ENCODE results near the gene AMH.

AMH gene

DNA sequence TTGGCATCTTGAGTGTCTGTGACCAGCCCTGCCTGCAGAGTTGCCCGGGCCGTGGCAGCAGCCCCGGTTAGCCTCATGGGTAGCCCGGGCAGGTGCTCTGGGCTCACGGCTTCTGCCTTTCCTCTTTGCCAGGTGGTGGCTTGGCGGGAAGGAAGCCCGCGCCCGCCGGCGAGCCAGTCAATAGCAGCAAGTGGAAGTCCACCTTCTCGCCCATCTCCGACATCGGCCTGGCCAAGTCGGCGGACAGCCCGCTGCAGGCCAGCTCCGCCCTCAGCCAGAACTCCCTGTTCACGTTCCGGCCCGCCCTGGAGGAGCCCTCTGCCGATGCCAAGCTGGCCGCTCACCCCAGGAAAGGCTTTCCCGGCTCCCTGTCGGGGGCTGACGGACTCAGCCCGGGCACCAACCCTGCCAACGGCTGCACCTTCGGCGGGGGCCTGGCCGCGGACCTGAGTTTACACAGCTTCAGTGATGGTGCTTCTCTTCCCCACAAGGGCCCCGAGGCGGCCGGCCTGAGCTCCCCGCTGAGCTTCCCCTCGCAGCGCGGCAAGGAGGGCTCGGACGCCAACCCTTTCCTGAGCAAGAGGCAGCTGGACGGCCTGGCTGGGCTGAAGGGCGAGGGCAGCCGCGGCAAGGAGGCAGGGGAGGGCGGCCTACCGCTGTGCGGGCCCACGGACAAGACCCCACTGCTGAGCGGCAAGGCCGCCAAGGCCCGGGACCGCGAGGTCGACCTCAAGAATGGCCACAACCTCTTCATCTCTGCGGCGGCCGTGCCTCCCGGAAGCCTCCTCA is 22.9 kb upstream of the AMH start:
- H3K27me3 ChIP-seq (replicated peaks in 2 of 5; ENCODE audit: control insufficient read depth in 4 of 5, insufficient read depth in 5 of 5, low read length in 4 of 5): no peaks in the 10 kb centered on the region
- no peak overlapping the region for H3K27ac ChIP-seq (ENCODE audit: insufficient read depth in 1 of 2, low read depth in 1 of 2, low read length in 2 of 2, poor library complexity in 1 of 2, severe bottlenecking in 2 of 2)
- no peaks in the 10 kb centered on the region for H3K9me3 ChIP-seq (ENCODE audit: control extremely low read depth in 1 of 5, control insufficient read depth in 4 of 5, insufficient read depth in 2 of 5, low read depth in 1 of 5, low read length in 4 of 5)
- peaks cover 13 to 94% (median 68%) of the 10 kb centered on the region in 4 experiments for H3K36me3 ChIP-seq (ENCODE audit: control insufficient read depth in 4 of 4, insufficient read depth in 4 of 4, low read length in 3 of 4)
- no peak for DNase-seq
- ChIA-PET POLR2A (interaction anchor here (0.5 kb wide), 1 partner anchor 66 kb away, joined by 3 read pairs; no protein-coding TSS in a partner anchor), CTCF (interaction anchor here (1.1 kb wide), 1 partner anchor 13 kb away, joined by 3 read pairs; no protein-coding TSS in a partner anchor)
- 95% methylated on average over 53 of the region's 59 CpGs for WGBS (ENCODE audit: insufficient coverage)
- no peaks in the 10 kb centered on the region for H3K4me1 ChIP-seq (ENCODE audit: control extremely low read depth in 1 of 4, control insufficient read depth in 4 of 4, insufficient read depth in 4 of 4, low read length in 3 of 4)
- H3K4me3 ChIP-seq (ENCODE audit: control insufficient read depth in 1 of 7, extremely low read depth in 1 of 7, insufficient read depth in 4 of 7, low read depth in 2 of 7, low read length in 6 of 7): no peak overlapping the region

DNA sequence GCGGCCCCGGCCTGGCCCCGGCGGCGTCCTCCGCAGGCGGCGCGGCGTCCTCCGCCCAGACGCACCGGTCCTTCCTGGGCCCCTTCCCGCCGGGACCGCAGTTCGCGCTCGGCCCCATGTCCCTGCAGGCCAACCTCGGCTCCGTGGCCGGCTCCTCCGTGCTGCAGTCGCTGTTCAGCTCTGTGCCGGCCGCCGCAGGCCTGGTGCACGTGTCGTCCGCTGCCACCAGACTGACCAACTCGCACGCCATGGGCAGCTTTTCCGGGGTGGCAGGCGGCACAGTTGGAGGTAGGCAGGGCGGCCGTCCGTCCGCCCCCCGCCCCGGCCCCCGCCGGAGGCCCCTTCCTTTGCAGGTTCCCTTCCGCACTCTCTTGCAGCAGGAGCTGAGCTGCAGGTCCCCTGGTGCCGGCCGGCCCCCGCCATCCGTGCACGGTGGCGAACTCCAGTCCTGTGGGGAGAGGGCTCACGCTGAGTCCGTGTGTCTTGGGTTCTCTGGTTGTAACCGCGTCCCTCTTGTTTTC is 22.2 kb upstream of the AMH start:
- H3K4me1 ChIP-seq (ENCODE audit: control extremely low read depth in 1 of 4, control insufficient read depth in 4 of 4, insufficient read depth in 4 of 4, low read length in 3 of 4): no peaks in the 10 kb centered on the region
- no peak for DNase-seq
- H3K27me3 ChIP-seq (replicated peaks in 2 of 5; ENCODE audit: control insufficient read depth in 4 of 5, insufficient read depth in 5 of 5, low read length in 4 of 5): no peaks in the 10 kb centered on the region
- H3K36me3 ChIP-seq (ENCODE audit: control insufficient read depth in 4 of 4, insufficient read depth in 4 of 4, low read length in 3 of 4): peaks cover 13 to 94% (median 71%) of the 10 kb centered on the region in 4 experiments
- no peak overlapping the region for H3K27ac ChIP-seq (ENCODE audit: insufficient read depth in 1 of 2, low read depth in 1 of 2, low read length in 2 of 2, poor library complexity in 1 of 2, severe bottlenecking in 2 of 2)
- WGBS (ENCODE audit: insufficient coverage): 98% methylated on average over 43 of the region's 53 CpGs
- ChIA-PET POLR2A (interaction anchor here (0.5 kb wide), 1 partner anchor 67 kb away, joined by 3 read pairs; no protein-coding TSS in a partner anchor), CTCF (interaction anchor here (1.1 to 1.4 kb wide), 2 partner anchors 11 to 13 kb away, joined by 3 read pairs; no protein-coding TSS in a partner anchor)
- no peaks in the 10 kb centered on the region for H3K9me3 ChIP-seq (ENCODE audit: control extremely low read depth in 1 of 5, control insufficient read depth in 4 of 5, insufficient read depth in 2 of 5, low read depth in 1 of 5, low read length in 4 of 5)
- no peak overlapping the region for H3K4me3 ChIP-seq (ENCODE audit: control insufficient read depth in 1 of 7, extremely low read depth in 1 of 7, insufficient read depth in 4 of 7, low read depth in 2 of 7, low read length in 6 of 7)

DNA sequence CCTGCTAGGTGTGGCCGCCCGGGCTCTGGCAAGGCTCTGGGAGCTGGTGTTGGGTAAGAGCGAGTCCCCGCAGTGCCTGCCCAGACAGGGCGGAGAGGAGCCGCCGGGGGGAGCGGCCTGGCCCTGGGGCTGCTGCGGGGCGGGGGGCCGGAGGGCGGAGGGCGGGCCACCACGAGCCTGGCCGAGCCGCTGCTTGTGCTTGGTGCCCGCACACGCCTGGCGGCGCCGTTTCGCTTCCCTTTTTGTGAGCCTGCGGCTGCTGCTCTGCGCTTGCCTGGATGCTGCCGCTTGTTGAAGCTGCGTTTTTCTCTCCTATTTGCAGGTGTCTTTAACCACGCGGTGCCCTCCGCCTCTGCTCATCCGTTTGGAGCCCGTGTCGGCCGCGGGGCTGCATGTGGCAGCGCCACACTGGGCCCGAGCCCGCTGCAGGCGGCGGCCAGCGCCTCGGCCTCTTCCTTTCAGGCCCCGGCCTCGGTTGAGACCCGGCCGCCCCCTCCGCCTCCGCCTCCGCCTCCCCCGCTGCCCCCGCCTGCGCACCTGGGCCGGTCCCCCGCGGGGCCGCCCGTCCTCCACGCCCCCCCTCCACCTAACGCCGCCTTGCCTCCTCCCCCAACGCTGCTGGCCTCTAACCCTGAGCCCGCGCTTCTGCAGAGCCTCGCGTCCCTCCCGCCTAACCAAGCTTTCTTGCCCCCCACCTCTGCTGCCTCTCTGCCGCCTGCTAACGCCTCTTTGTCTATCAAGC is 21.5 kb upstream of the AMH start:
- peaks cover 11 to 94% (median 68%) of the 10 kb centered on the region in 4 experiments for H3K36me3 ChIP-seq (ENCODE audit: control insufficient read depth in 4 of 4, insufficient read depth in 4 of 4, low read length in 3 of 4)
- ChIA-PET CTCF (interaction anchor here (1.1 to 1.4 kb wide), 2 partner anchors 11 to 14 kb away, joined by 3 read pairs; no protein-coding TSS in a partner anchor), POLR2A (no interaction called here)
- WGBS (ENCODE audit: insufficient coverage): 96% methylated on average over 42 of the region's 67 CpGs
- no peaks in the 10 kb centered on the region for H3K27me3 ChIP-seq (replicated peaks in 2 of 5; ENCODE audit: control insufficient read depth in 4 of 5, insufficient read depth in 5 of 5, low read length in 4 of 5)
- H3K4me3 ChIP-seq (ENCODE audit: control insufficient read depth in 1 of 7, extremely low read depth in 1 of 7, insufficient read depth in 4 of 7, low read depth in 2 of 7, low read length in 6 of 7): no peak overlapping the region
- no peaks in the 10 kb centered on the region for H3K9me3 ChIP-seq (ENCODE audit: control extremely low read depth in 1 of 5, control insufficient read depth in 4 of 5, insufficient read depth in 2 of 5, low read depth in 1 of 5, low read length in 4 of 5)
- no peak overlapping the region for H3K27ac ChIP-seq (ENCODE audit: insufficient read depth in 1 of 2, low read depth in 1 of 2, low read length in 2 of 2, poor library complexity in 1 of 2, severe bottlenecking in 2 of 2)
- no peaks in the 10 kb centered on the region for H3K4me1 ChIP-seq (ENCODE audit: control extremely low read depth in 1 of 4, control insufficient read depth in 4 of 4, insufficient read depth in 4 of 4, low read length in 3 of 4)
- DNase-seq: no peak

DNA sequence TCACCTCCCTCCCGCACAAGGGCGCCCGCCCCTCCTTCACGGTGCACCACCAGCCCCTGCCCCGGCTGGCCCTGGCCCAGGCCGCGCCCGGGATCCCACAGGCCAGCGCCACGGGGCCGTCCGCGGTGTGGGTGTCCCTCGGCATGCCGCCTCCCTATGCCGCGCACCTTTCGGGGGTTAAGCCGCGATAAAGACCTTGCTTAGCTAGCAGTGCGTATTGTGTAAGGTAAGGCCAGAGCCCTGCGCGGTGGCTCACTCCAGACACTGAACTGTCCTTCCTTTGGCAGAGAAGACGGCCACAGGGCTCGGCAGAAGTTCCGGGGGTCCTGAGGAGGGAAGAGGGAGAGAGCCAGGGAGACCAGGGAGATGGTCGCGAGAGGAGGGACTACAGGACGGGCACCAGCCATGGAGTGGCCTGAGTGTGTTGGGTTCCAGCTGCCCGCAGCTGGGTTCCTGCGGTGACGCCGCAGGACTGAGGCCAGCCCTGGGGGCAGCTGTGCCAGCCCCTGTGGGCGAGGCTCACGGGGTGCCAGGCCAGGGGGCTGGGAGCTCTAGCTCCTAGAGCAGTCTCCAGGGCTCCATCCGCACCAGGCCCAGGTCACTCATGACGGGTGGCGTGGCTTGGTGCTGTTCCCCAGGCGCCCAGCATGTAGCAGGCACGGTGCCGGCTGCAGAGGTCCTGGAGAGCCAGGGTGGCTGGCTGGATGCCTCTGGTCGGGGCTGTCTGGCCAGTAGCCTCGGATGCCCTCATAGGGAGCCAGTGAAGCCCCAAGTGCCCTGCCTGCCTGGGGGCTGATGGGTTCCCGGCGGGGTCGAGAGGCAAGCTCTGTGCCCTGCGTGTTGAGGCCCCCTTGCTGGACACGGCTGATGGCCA is 20.7 kb upstream of the AMH start:
- Histone ChIP-seq H3K9me3 (ENCODE audit: control extremely low read depth in 1 of 5, control insufficient read depth in 4 of 5, insufficient read depth in 2 of 5, low read depth in 1 of 5, low read length in 4 of 5) (no peaks in the 10 kb centered on the region), H3K4me1 (ENCODE audit: control extremely low read depth in 1 of 4, control insufficient read depth in 4 of 4, insufficient read depth in 4 of 4, low read length in 3 of 4) (no peaks in the 10 kb centered on the region), H3K4me3 (ENCODE audit: control insufficient read depth in 1 of 7, extremely low read depth in 1 of 7, insufficient read depth in 4 of 7, low read depth in 2 of 7, low read length in 6 of 7) (no peak overlapping the region), H3K27ac (ENCODE audit: insufficient read depth in 1 of 2, low read depth in 1 of 2, low read length in 2 of 2, poor library complexity in 1 of 2, severe bottlenecking in 2 of 2) (no peak overlapping the region), H3K36me3 (ENCODE audit: control insufficient read depth in 4 of 4, insufficient read depth in 4 of 4, low read length in 3 of 4) (peaks cover 9 to 96% (median 68%) of the 10 kb centered on the region in 4 experiments), H3K27me3 (replicated peaks in 2 of 5; ENCODE audit: control insufficient read depth in 4 of 5, insufficient read depth in 5 of 5, low read length in 4 of 5) (no peaks in the 10 kb centered on the region)
- POLR2A ChIA-PET: no interaction called here
- CTCF ChIA-PET: interaction anchor here (1.0 to 1.4 kb wide), 4 partner anchors 10 to 373 kb away, joined by 3 to 4 read pairs (median 3); no protein-coding TSS in a partner anchor
- DNase-seq: no peak
- 97% methylated on average over 43 of the region's 48 CpGs for WGBS (ENCODE audit: insufficient coverage)

DNA sequence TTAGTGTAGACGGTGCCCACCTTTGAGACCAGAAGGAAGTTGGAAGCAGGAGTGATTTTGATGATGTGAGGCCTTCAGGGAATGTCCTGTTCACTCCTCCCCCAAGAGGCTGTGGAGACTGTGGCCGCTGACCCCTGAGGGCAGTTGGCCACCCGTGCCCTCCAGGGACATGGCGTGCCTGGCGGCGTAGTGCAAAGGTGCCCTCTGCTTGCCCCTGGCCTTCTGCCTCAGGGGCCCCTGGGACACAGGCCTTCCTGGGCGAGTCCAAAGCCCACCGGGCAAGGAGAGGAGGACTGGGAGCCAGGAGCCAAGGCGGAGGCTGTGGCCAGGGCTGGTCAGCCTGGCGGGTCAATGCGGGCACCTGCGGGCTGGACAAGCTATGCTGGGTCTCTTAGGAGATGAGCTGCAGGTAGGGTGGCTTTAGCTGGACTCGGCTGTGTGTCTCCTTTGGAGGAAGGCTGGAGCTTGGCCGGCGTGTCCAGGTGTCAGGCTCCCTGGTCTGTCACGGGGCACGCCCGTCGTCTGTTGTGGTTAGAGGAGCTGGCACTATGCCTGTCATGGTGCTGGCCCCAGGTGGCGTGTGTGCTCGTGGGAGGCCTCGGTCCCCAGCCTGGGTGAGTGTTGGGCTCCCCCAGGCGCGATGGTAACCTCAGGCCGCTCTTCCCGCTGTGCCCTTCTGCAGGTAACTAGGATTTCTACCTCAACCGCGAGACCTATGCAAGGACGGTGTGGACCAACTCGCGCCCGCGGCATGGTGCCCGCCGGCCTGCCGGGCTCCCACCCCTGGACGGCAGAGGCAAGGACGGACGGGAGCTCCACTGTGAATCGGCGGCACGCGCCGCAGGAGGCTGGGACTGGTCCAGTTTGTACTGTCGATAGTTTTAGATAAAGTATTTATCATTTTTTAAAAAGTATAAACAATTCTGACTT is 19.8 kb upstream of the AMH start:
- H3K36me3 ChIP-seq (ENCODE audit: control insufficient read depth in 4 of 4, insufficient read depth in 4 of 4, low read length in 3 of 4): peaks cover 6 to 94% (median 71%) of the 10 kb centered on the region in 4 experiments
- WGBS (ENCODE audit: insufficient coverage): 91% methylated on average over 22 of the region's 45 CpGs

More for the DNA sequence above, 19.8 kb upstream of the AMH start:
- CTCF ChIA-PET: interaction anchor here (1.0 to 1.4 kb wide), 6 partner anchors 13 to 372 kb away, joined by 3 to 5 read pairs (median 3); no protein-coding TSS in a partner anchor
- no peak overlapping the region for H3K4me3 ChIP-seq (ENCODE audit: control insufficient read depth in 1 of 7, extremely low read depth in 1 of 7, insufficient read depth in 4 of 7, low read depth in 2 of 7, low read length in 6 of 7)
- no peaks in the 10 kb centered on the region for H3K27me3 ChIP-seq (replicated peaks in 2 of 5; ENCODE audit: control insufficient read depth in 4 of 5, insufficient read depth in 5 of 5, low read length in 4 of 5)
- POLR2A ChIA-PET: interaction anchor here (0.9 to 1.0 kb wide), 2 partner anchors 60 to 178 kb away, joined by 3 read pairs; no protein-coding TSS in a partner anchor
- no peak overlapping the region for H3K27ac ChIP-seq (ENCODE audit: insufficient read depth in 1 of 2, low read depth in 1 of 2, low read length in 2 of 2, poor library complexity in 1 of 2, severe bottlenecking in 2 of 2)
- H3K9me3 ChIP-seq (ENCODE audit: control extremely low read depth in 1 of 5, control insufficient read depth in 4 of 5, insufficient read depth in 2 of 5, low read depth in 1 of 5, low read length in 4 of 5): no peaks in the 10 kb centered on the region
- DNase-seq: no peak
- H3K4me1 ChIP-seq (ENCODE audit: control extremely low read depth in 1 of 4, control insufficient read depth in 4 of 4, insufficient read depth in 4 of 4, low read length in 3 of 4): peaks cover 0 to 7% (median 6%) of the 10 kb centered on the region in 4 experiments

All from common myeloid progenitor, CD34-positive (primary cell).